ENCODE measurements around the gene CRIP1. TPM values are rescaled to one million over a fixed set of nuclear protein-coding genes. Genes with fewer than 3 reads are reported as not detected.

CRIP1 gene
- total and polyA plus RNA-seq, 10 of the 15 experiments (the other 5 are each of a cell fraction or from before 2014, with no cell fraction given): 66.8 to 259 (median 154) TPM

DNA sequence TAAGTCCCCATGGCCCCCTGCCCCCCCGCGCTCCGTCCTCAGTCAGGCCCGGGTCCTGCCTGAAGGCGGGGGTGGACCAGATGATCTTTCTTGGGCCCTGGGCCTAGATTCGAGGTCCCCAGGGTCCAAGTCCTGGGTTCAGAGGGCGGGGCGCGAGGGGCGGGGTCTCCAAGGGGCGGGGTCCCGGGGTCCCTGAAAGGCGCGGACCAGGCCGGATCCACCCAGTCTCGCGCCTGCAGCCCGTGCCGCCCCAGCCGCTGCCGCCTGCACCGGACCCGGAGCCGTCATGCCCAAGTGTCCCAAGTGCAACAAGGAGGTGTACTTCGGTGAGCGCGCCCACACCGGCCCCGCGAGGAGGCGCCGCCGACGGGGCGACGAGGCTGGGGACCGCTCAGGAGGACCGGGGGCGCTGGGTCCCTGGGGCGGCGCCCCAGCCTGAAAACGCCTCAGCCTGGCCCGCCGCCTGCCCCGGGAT, 325 bp downstream of the CRIP1 start (continued):
- TF ChIP-seq, protein P1, sequence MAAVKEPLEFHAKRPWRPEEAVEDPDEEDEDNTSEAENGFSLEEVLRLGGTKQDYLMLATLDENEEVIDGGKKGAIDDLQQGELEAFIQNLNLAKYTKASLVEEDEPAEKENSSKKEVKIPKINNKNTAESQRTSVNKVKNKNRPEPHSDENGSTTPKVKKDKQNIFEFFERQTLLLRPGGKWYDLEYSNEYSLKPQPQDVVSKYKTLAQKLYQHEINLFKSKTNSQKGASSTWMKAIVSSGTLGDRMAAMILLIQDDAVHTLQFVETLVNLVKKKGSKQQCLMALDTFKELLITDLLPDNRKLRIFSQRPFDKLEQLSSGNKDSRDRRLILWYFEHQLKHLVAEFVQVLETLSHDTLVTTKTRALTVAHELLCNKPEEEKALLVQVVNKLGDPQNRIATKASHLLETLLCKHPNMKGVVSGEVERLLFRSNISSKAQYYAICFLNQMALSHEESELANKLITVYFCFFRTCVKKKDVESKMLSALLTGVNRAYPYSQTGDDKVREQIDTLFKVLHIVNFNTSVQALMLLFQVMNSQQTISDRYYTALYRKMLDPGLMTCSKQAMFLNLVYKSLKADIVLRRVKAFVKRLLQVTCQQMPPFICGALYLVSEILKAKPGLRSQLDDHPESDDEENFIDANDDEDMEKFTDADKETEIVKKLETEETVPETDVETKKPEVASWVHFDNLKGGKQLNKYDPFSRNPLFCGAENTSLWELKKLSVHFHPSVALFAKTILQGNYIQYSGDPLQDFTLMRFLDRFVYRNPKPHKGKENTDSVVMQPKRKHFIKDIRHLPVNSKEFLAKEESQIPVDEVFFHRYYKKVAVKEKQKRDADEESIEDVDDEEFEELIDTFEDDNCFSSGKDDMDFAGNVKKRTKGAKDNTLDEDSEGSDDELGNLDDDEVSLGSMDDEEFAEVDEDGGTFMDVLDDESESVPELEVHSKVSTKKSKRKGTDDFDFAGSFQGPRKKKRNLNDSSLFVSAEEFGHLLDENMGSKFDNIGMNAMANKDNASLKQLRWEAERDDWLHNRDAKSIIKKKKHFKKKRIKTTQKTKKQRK (IDR thresholded peaks at IDR 0.05; ENCODE audit: low read depth, low read length): no peak
- TF ChIP-seq, protein P2, sequence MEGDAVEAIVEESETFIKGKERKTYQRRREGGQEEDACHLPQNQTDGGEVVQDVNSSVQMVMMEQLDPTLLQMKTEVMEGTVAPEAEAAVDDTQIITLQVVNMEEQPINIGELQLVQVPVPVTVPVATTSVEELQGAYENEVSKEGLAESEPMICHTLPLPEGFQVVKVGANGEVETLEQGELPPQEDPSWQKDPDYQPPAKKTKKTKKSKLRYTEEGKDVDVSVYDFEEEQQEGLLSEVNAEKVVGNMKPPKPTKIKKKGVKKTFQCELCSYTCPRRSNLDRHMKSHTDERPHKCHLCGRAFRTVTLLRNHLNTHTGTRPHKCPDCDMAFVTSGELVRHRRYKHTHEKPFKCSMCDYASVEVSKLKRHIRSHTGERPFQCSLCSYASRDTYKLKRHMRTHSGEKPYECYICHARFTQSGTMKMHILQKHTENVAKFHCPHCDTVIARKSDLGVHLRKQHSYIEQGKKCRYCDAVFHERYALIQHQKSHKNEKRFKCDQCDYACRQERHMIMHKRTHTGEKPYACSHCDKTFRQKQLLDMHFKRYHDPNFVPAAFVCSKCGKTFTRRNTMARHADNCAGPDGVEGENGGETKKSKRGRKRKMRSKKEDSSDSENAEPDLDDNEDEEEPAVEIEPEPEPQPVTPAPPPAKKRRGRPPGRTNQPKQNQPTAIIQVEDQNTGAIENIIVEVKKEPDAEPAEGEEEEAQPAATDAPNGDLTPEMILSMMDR (IDR thresholded peaks at IDR 0.05 in 2 of 3, conservative IDR thresholded peaks at IDR 0.05 in 1 of 3; ENCODE audit: control insufficient read depth in 2 of 3, extremely low read depth in 1 of 3, insufficient read depth in 1 of 3, low read depth in 3 of 3, low read length in 3 of 3): no peak
- TF ChIP-seq BACH1 (IDR thresholded peaks at IDR 0.05; ENCODE audit: borderline replicate concordance) (peak; percentile 38; the same call in 1 of the 2 replicates), SMAD1 (IDR thresholded peaks at IDR 0.05; ENCODE audit: low read depth, partially characterized antibody) (no peak), POLR2AphosphoS5 (IDR thresholded peaks at IDR 0.05; ENCODE audit: low read length) (peak; percentile 78; the same call in 1 of the 2 replicates), MEF2B (IDR thresholded peaks at IDR 0.05; ENCODE audit: partially characterized antibody, poor library complexity, severe bottlenecking) (no peak)

Data from GM12878 (cell line).